NCI-H1105 treated with DMSO at 0.1 percent for 48 hours (cell line): ENCODE results near the gene TH.
"Not testable (repeated sequence)": the region's sequence is repeated elsewhere in the genome, so short reads cannot be mapped to it uniquely, and the experiment has no call there.

ENCODE experiments used
- DNase-seq: peaks from one replicate; lab custom pipeline; 2025; lab: John Stamatoyannopoulos, UW

The TH gene

GRCh38 chr11:2195756-2196088, 24.1 kb upstream of the TH start:
- no peak for DNase-seq

- peak; percentile 51 for DNase-seq
These were observed 23.5 kb upstream of the TH start for GRCh38 chr11:2194877-2195755.

- DNase-seq, result not testable (repeated sequence)
These were observed 22.4 kb upstream of the TH start for GRCh38 chr11:2193888-2194595.

- DNase-seq, result no peak
These were observed 21.7 kb upstream of the TH start for GRCh38 chr11:2193099-2193887.

GRCh38 chr11:2192435-2192834, 20.8 kb upstream of the TH start:
- no peak for DNase-seq

- no peak for DNase-seq
These were observed 20.3 kb upstream of the TH start for GRCh38 chr11:2191883-2192282.

- DNase-seq, result peak; percentile 64
These were observed 19.2 kb upstream of the TH start for GRCh38 chr11:2190657-2191471.

GRCh38 chr11:2189938-2190656, 18.5 kb upstream of the TH start:
- DNase-seq, result no peak

- no peak for DNase-seq
These were observed 17.1 kb upstream of the TH start for GRCh38 chr11:2188745-2189144.

GRCh38 chr11:2187280-2187707, 15.7 kb upstream of the TH start:
- no peak for DNase-seq

- DNase-seq, result peak; percentile 35
These were observed 15.2 kb upstream of the TH start for GRCh38 chr11:2186669-2187279.

GRCh38 chr11:2185324-2186085, 13.9 kb upstream of the TH start:
- DNase-seq, result peak; percentile 9

GRCh38 chr11:2182692-2183474, 11.3 kb upstream of the TH start:
- DNase-seq, result no peak

- DNase-seq, result no peak
These were observed 10.5 kb upstream of the TH start for GRCh38 chr11:2182075-2182474.

- no peak for DNase-seq
These were observed 9.3 kb upstream of the TH start for GRCh38 chr11:2180789-2181370.

GRCh38 chr11:2180347-2180746, 8.7 kb upstream of the TH start:
- DNase-seq, result no peak

- no peak for DNase-seq
These were observed 7.9 kb upstream of the TH start for GRCh38 chr11:2179516-2179915.

GRCh38 chr11:2178906-2179494, 7.4 kb upstream of the TH start:
- no peak for DNase-seq
